Liver (tissue), 9 donors: ENCODE data around the gene MPZL2. TPM values are rescaled to one million over a fixed set of nuclear protein-coding genes. Genes with fewer than 3 reads are reported as not detected.

Source experiments
- DNase-seq: peaks from one replicate; pipeline ENCODE4 v3.0.0-alpha.2; 2017; ENCODE audit warnings: low spot score
- H3K27ac ChIP-seq, 2 donors: one replicate each; pipeline ENCODE4 v1.7.0; 2013; ENCODE audit warnings: inconsistent platforms in 2 of 2, low read length in 2 of 2, control low read depth in 1 of 2, low read depth in 1 of 2, mild to moderate bottlenecking in 1 of 2
- H3K27me3 ChIP-seq, 4 donors: one replicate each; pipeline versions ENCODE4 v1.6.1 to v1.7.0; 2013; ENCODE audit warnings: low read length in 3 of 4, inconsistent platforms in 1 of 4, mild to moderate bottlenecking in 1 of 4, moderate library complexity in 1 of 4; ENCODE audit not compliant: control insufficient read depth in 4 of 4, insufficient read depth in 4 of 4
- H3K36me3 ChIP-seq, 4 donors: one replicate each; pipeline versions ENCODE4 v1.6.1 to v1.7.0; 2013; ENCODE audit warnings: low read length in 3 of 4, mild to moderate bottlenecking in 3 of 4, low read depth in 1 of 4, moderate library complexity in 1 of 4; ENCODE audit not compliant: control insufficient read depth in 4 of 4, insufficient read depth in 3 of 4
- H3K4me1 ChIP-seq, 4 donors: one replicate each; pipeline versions ENCODE4 v1.6.1 to v1.7.0; 2013; ENCODE audit warnings: low read length in 3 of 4, mild to moderate bottlenecking in 3 of 4, moderate library complexity in 1 of 4; ENCODE audit not compliant: control insufficient read depth in 4 of 4, insufficient read depth in 4 of 4
- H3K4me3 ChIP-seq, 3 donors: one replicate each; pipeline versions ENCODE4 v1.6.1 to v1.7.0; 2013; ENCODE audit warnings: low read length in 3 of 3, control low read depth in 1 of 3, low read depth in 1 of 3, mild to moderate bottlenecking in 1 of 3
- H3K9ac ChIP-seq, 2 donors: one replicate each; pipeline ENCODE4 v1.7.0; 2013; ENCODE audit warnings: low read length in 2 of 2, mild to moderate bottlenecking in 2 of 2, moderate library complexity in 2 of 2, control low read depth in 1 of 2, low read depth in 1 of 2
- H3K9me3 ChIP-seq, 4 donors: one replicate each; pipeline versions ENCODE4 v1.6.1 to v1.7.0; 2013; ENCODE audit warnings: low read length in 3 of 4; ENCODE audit not compliant: control insufficient read depth in 4 of 4
- ATF3 ChIP-seq: IDR thresholded peaks from 2 replicates; pipeline ENCODE4 v1.6.1; 2016; ENCODE audit warnings: antibody characterized with exemption
- CTCF ChIP-seq: fragments of 150-350 bp; IDR thresholded peaks from 2 replicates; pipeline ENCODE4 v1.5.1; 2017; ENCODE audit warnings: improper control_type of control experiment, low read depth, low read length; ENCODE audit not compliant: missing input control
- EGR1 ChIP-seq, 2 donors: IDR thresholded peaks; 2 replicates each; pipeline ENCODE4 v1.6.1; 2016 to 2018; ENCODE audit warnings: antibody characterized with exemption in 2 of 2, low read depth in 2 of 2
- FOXA1 ChIP-seq: IDR thresholded peaks from 2 replicates; pipeline ENCODE4 v1.6.1; 2016; ENCODE audit warnings: antibody characterized with exemption
- FOXA2 ChIP-seq: IDR thresholded peaks from 2 replicates; pipeline ENCODE4 v1.6.1; 2016; ENCODE audit warnings: antibody characterized with exemption
- GABPA ChIP-seq, 2 donors: IDR thresholded peaks in 1 of 2; conservative IDR thresholded peaks in 1 of 2; 2 replicates each; pipeline ENCODE4 v1.6.1; 2016; ENCODE audit warnings: antibody characterized with exemption in 2 of 2, mild to moderate bottlenecking in 1 of 2, moderate library complexity in 1 of 2
- HNF4A ChIP-seq, 2 donors: conservative IDR thresholded peaks; 2 replicates each; pipeline ENCODE4 v1.6.1; 2016; ENCODE audit warnings: antibody characterized with exemption in 2 of 2, mild to moderate bottlenecking in 2 of 2
- HNF4G ChIP-seq: IDR thresholded peaks from 2 replicates; pipeline ENCODE4 v1.6.1; 2016; ENCODE audit warnings: antibody characterized with exemption
- JUND ChIP-seq, 2 donors: IDR thresholded peaks; 2 replicates each; pipeline ENCODE4 v1.6.1; 2016; ENCODE audit warnings: antibody characterized with exemption in 2 of 2
- MAX ChIP-seq: IDR thresholded peaks from 2 replicates; pipeline ENCODE4 v1.6.1; 2016; ENCODE audit warnings: antibody characterized with exemption
- NR2F2 ChIP-seq: IDR thresholded peaks from 2 replicates; pipeline ENCODE4 v1.6.1; 2016; ENCODE audit warnings: antibody characterized with exemption
- RAD21 ChIP-seq, 2 donors: IDR thresholded peaks; 2 replicates each; pipeline ENCODE4 v1.6.1; 2016; ENCODE audit warnings: antibody characterized with exemption in 2 of 2, mild to moderate bottlenecking in 2 of 2
- REST ChIP-seq: IDR thresholded peaks from 2 replicates; pipeline ENCODE4 v1.6.1; 2016; ENCODE audit warnings: antibody characterized with exemption, mild to moderate bottlenecking
- RXRA ChIP-seq, 2 donors: IDR thresholded peaks; 2 replicates each; pipeline ENCODE4 v1.6.1; 2017 to 2018; ENCODE audit warnings: antibody characterized with exemption in 2 of 2, mild to moderate bottlenecking in 1 of 2
- SP1 ChIP-seq: IDR thresholded peaks from 2 replicates; pipeline ENCODE4 v1.6.1; 2018; ENCODE audit warnings: antibody characterized with exemption, mild to moderate bottlenecking
- TAF1 ChIP-seq: conservative IDR thresholded peaks from 2 replicates; pipeline ENCODE4 v1.6.1; 2016; ENCODE audit warnings: antibody characterized with exemption, mild to moderate bottlenecking
- YY1 ChIP-seq: IDR thresholded peaks from 2 replicates; pipeline ENCODE4 v1.6.1; 2016; ENCODE audit warnings: antibody characterized with exemption, mild to moderate bottlenecking
- WGBS: extraction: QIAGEN DNeasy Blood & Tissue Kit; methylation state at CpG from one replicate; pipeline ENCODE4 v1.1.7; 2013; 5-methylcytosine and 5-hydroxymethylcytosine counted together
- polyA plus RNA-seq, 2 donors: library from polyadenylated mRNA; stranded (reverse) in 1 of 2; unstranded in 1 of 2; fragments of 200-250 nt in 1 of 2; fragments of >200 nt in 1 of 2; fragmentation: Nextera tagmentation in 1 of 2; extraction: Ambion mirVana in 1 of 2; gene quantifications; one replicate each; pipeline versions ENCODE4 v1.2.1 to v1.2.3, GENCODE V29; 2013 to 2015
- total RNA-seq, 2 donors: library from RNA; depleted of rRNA; stranded (reverse); fragments of >200 nt; gene quantifications; one replicate each; pipeline ENCODE4 v1.2.3, GENCODE V29; 2014
- donor health status: healthy.
- donor health status: healthy.
- donor health status: healthy.
- donor health status: healthy.
- donor health status: healthy.

MPZL2 gene
- total and polyA plus RNA-seq, 4 donors, result 8.4 to 17.2 (median 11.9) TPM

GRCh38 chr11:118223992-118224391 lies 40.1 kb downstream of the MPZL2 start:
- peak overlapping the region in 1 of 3 donors; percentile 28 for H3K4me3 ChIP-seq
- no peak for DNase-seq
- H3K9me3 ChIP-seq, result no peaks in the 10 kb centered on the region
- no peak for TF ChIP-seq EGR1 (IDR thresholded peaks at IDR 0.05; ENCODE audit: low read depth in 2 of 2)
- TF ChIP-seq TAF1, result no peak
- TF ChIP-seq YY1, result no peak
- TF ChIP-seq RXRA (IDR thresholded peaks at IDR 0.05), result no peak
- TF ChIP-seq HNF4A (conservative IDR thresholded peaks at IDR 0.05), result no peak
- TF ChIP-seq CTCF, result no peak
- TF ChIP-seq ATF3, result no peak
- no peak for TF ChIP-seq SP1
- TF ChIP-seq HNF4G, result no peak
- no peak for TF ChIP-seq NR2F2
- no peak for TF ChIP-seq FOXA2
- no peak for TF ChIP-seq REST
- TF ChIP-seq FOXA1, result no peak
- TF ChIP-seq MAX, result no peak
- no peak for TF ChIP-seq RAD21 (IDR thresholded peaks at IDR 0.05)
- TF ChIP-seq GABPA (IDR thresholded peaks at IDR 0.05 in 1 of 2, conservative IDR thresholded peaks at IDR 0.05 in 1 of 2), result no peak
- WGBS, result 81% methylated on average over 6 of the region's 6 CpGs
- no peaks in the 10 kb centered on the region for H3K4me1 ChIP-seq
- peak overlapping the region in 1 of 2 donors; percentile 51 for H3K9ac ChIP-seq
- peak overlapping the region in 1 of 2 donors; percentile 47 for H3K27ac ChIP-seq
- peaks cover 0 to 5% (median 1%) of the 10 kb centered on the region in 4 donors for H3K36me3 ChIP-seq
- no peaks in the 10 kb centered on the region for H3K27me3 ChIP-seq

- Histone ChIP-seq H3K4me3 (no peak overlapping the region), H3K27ac (no peak overlapping the region), H3K4me1 (no peaks in the 10 kb centered on the region), H3K9me3 (no peaks in the 10 kb centered on the region), H3K36me3 (peaks cover 0 to 5% (median 1%) of the 10 kb centered on the region in 4 donors), H3K27me3 (no peaks in the 10 kb centered on the region), H3K9ac (peak overlapping the region in 1 of 2 donors; percentile 28)
- DNase-seq, result no peak
- WGBS, result 86% methylated on average over 2 of the region's 2 CpGs
- TF ChIP-seq MAX, result no peak
- TF ChIP-seq REST, result no peak
- no peak for TF ChIP-seq HNF4G
- no peak for TF ChIP-seq RXRA (IDR thresholded peaks at IDR 0.05)
- TF ChIP-seq CTCF, result no peak
- no peak for TF ChIP-seq EGR1 (IDR thresholded peaks at IDR 0.05; ENCODE audit: low read depth in 2 of 2)
- TF ChIP-seq RAD21 (IDR thresholded peaks at IDR 0.05), result no peak
- TF ChIP-seq ATF3, result no peak
- TF ChIP-seq HNF4A (conservative IDR thresholded peaks at IDR 0.05), result no peak
- no peak for TF ChIP-seq FOXA1
- no peak for TF ChIP-seq SP1
- TF ChIP-seq FOXA2, result no peak
- TF ChIP-seq NR2F2, result no peak
- no peak for TF ChIP-seq YY1
- no peak for TF ChIP-seq JUND (IDR thresholded peaks at IDR 0.05)
- TF ChIP-seq GABPA (IDR thresholded peaks at IDR 0.05 in 1 of 2, conservative IDR thresholded peaks at IDR 0.05 in 1 of 2), result no peak
These were observed 40.5 kb downstream of the MPZL2 start for GRCh38 chr11:118223570-118223969.
